Kidney (tissue), 14 donors: ENCODE measurements around the gene RANBP3. TPM values are rescaled to one million over a fixed set of nuclear protein-coding genes. Genes with fewer than 3 reads are reported as not detected.
A peak's percentile ranks its signal among the peaks of the same experiment; 100 is the strongest.

Experiments
- DNase-seq, 5 donors: peaks; one replicate each; pipeline ENCODE4 v3.0.0-alpha.2; 2013 to 2020
- FAIRE-seq: peaks from 2 replicates; lab custom pipeline; 2012; peaks lifted over from hg19 to GRCh38; lab: Jason Lieb, UNC
- H3K27ac ChIP-seq, 2 donors: one replicate each; pipeline ENCODE4 v1.7.0; 2013; ENCODE audit warnings: low read depth in 2 of 2, low read length in 2 of 2, inconsistent platforms in 1 of 2
- H3K27me3 ChIP-seq: one replicate; pipeline ENCODE4 v1.7.1; 2013; ENCODE audit warnings: low read length, inconsistent platforms; ENCODE audit not compliant: control insufficient read depth, insufficient read depth
- H3K36me3 ChIP-seq, 3 donors: one replicate each; pipeline versions ENCODE4 v1.7.0 to v1.7.1; 2013; ENCODE audit warnings: low read length in 3 of 3, control low read depth in 1 of 3, inconsistent platforms in 1 of 3; ENCODE audit not compliant: insufficient read depth in 3 of 3, control insufficient read depth in 2 of 3
- H3K4me1 ChIP-seq, 3 donors: one replicate each; pipeline versions ENCODE4 v1.7.0 to v1.7.1; 2013; ENCODE audit warnings: low read length in 3 of 3, inconsistent platforms in 1 of 3, low read depth in 1 of 3; ENCODE audit not compliant: control insufficient read depth in 2 of 3, insufficient read depth in 2 of 3
- H3K4me3 ChIP-seq, 3 donors: one replicate each; pipeline versions ENCODE4 v1.7.0 to v1.8.1; 2013; ENCODE audit warnings: low read length in 3 of 3, control low read depth in 1 of 3, inconsistent platforms in 1 of 3
- H3K9ac ChIP-seq, 3 donors: one replicate each; pipeline versions ENCODE4 v1.7.0 to v1.7.1; 2013; ENCODE audit warnings: low read length in 3 of 3, control low read depth in 1 of 3, inconsistent platforms in 1 of 3
- H3K9me3 ChIP-seq, 3 donors: one replicate each; pipeline versions ENCODE4 v1.7.0 to v1.7.1; 2013; ENCODE audit warnings: low read length in 3 of 3, control low read depth in 1 of 3, inconsistent platforms in 1 of 3; ENCODE audit not compliant: control insufficient read depth in 2 of 3, insufficient read depth in 1 of 3
- CTCF ChIP-seq: IDR thresholded peaks from 3 replicates; pipeline ENCODE4 v1.5.1; 2012; ENCODE audit warnings: mild to moderate bottlenecking, moderate library complexity, borderline replicate concordance; ENCODE audit not compliant: insufficient read depth; ENCODE audit errors: extremely low read depth
- intact Hi-C: fragments of 100-400 bp; cut with DNase I; formaldehyde crosslinking; loops from one replicate; pipeline ENCODE4 v1.11.1; 2022
- polyA plus RNA-seq: library from polyadenylated mRNA; stranded (reverse); fragments of 350-450 nt; fragmentation: Illumina TruSeq; extraction: RNeasy Lipid Tissue Mini Kit (QIAGEN cat#74804); gene quantifications from one replicate; pipeline ENCODE4 v1.2.3, GENCODE V29; 2014; ENCODE audit warnings: low read depth, low replicate concordance; ENCODE audit not compliant: insufficient read depth
- total RNA-seq: library from RNA; stranded (reverse); fragmentation: NEBNext Ultra II Directional; extraction: Animal tissue kit (Norgen Biotek cat#: 25700); gene quantifications from one replicate; pipeline ENCODE4 v1.2.1, GENCODE V29; 2021
- donor health status: control.
- donor health status: control.
- donor health status: control.
- donor health status: control.
- donor health status: control.
- donor health status: DM: yes; HTN: yes; CAD: no.
- donor health status: Normal renal cell carcinoma (clear cell type).

Gene RANBP3
- total and polyA plus RNA-seq, 2 donors from 2014 or later: 33.7 to 69.7 TPM

GRCh38 chr19:5931251-5931650 lies 46.7 kb downstream of the RANBP3 start:
- TF ChIP-seq CTCF: no peak
- intact Hi-C loops: no loop called here
- FAIRE-seq (no peak), DNase-seq (no peak)
- Histone ChIP-seq H3K27ac (no peak overlapping the region), H3K36me3 (peaks cover 7 to 37% (median 21%) of the 10 kb centered on the region in 3 donors), H3K4me3 (no peak overlapping the region), H3K4me1 (peaks cover 0 to 10% (median 2%) of the 10 kb centered on the region in 3 donors), H3K9ac (no peak overlapping the region), H3K9me3 (no peaks in the 10 kb centered on the region), H3K27me3 (no peaks in the 10 kb centered on the region)

GRCh38 chr19:5929625-5930024 lies 48.3 kb downstream of the RANBP3 start:
- no peaks in the 10 kb centered on the region for H3K9me3 ChIP-seq
- intact Hi-C loops: no loop called here
- no peak overlapping the region for H3K4me3 ChIP-seq
- DNase-seq: no peak
- H3K9ac ChIP-seq: no peak overlapping the region
- FAIRE-seq: no peak
- H3K27me3 ChIP-seq: no peaks in the 10 kb centered on the region
- H3K36me3 ChIP-seq: peaks cover 7 to 49% (median 24%) of the 10 kb centered on the region in 3 donors
- peaks cover 0 to 7% (median 0%) of the 10 kb centered on the region in 3 donors for H3K4me1 ChIP-seq
- H3K27ac ChIP-seq: no peak overlapping the region
- no peak for TF ChIP-seq CTCF

GRCh38 chr19:5929179-5929578 lies 48.8 kb downstream of the RANBP3 start:
- H3K9ac ChIP-seq: no peak overlapping the region
- H3K4me1 ChIP-seq: peaks cover 0 to 7% (median 0%) of the 10 kb centered on the region in 3 donors
- H3K9me3 ChIP-seq: no peaks in the 10 kb centered on the region
- FAIRE-seq (no peak), DNase-seq (no peak)
- no peak overlapping the region for H3K4me3 ChIP-seq
- no peaks in the 10 kb centered on the region for H3K27me3 ChIP-seq
- TF ChIP-seq CTCF: no peak
- intact Hi-C loops: no loop called here
- no peak overlapping the region for H3K27ac ChIP-seq
- peaks cover 7 to 53% (median 28%) of the 10 kb centered on the region in 3 donors for H3K36me3 ChIP-seq

- Histone ChIP-seq H3K4me1 (peaks cover 0 to 7% (median 0%) of the 10 kb centered on the region in 3 donors), H3K9ac (no peak overlapping the region), H3K9me3 (no peaks in the 10 kb centered on the region), H3K27ac (peak overlapping the region in 1 of 2 donors; percentile 9), H3K36me3 (peaks cover 7 to 68% (median 38%) of the 10 kb centered on the region in 3 donors), H3K27me3 (no peaks in the 10 kb centered on the region), H3K4me3 (no peak overlapping the region)
- TF ChIP-seq CTCF: no peak
- DNase-seq (no peak), FAIRE-seq (no peak)
- intact Hi-C loops: no loop called here
These were observed 50.5 kb downstream of the RANBP3 start for GRCh38 chr19:5927441-5927821.
